Chondrocyte (in vitro differentiated cells): ENCODE measurements around the gene CDH11. TPM values are rescaled to one million over a fixed set of nuclear protein-coding genes. Genes with fewer than 3 reads are reported as not detected.

Source experiments
- DNase-seq: peaks from one replicate; pipeline ENCODE4 v3.0.0; 2021; ENCODE audit warnings: mixed read lengths, low spot score
- H3K27ac Mint-ChIP-seq: one replicate; pipeline ENCODE4 v1.8.0; 2021; ENCODE audit warnings: mild to moderate bottlenecking, moderate library complexity, mixed read lengths; ENCODE audit not compliant: unreplicated experiment
- H3K27me3 Mint-ChIP-seq: 2 replicates; pipeline ENCODE4 v1.8.0; 2021; ENCODE audit warnings: low read depth, mixed read lengths
- H3K36me3 Mint-ChIP-seq: 2 replicates; pipeline ENCODE4 v1.8.0; 2021; ENCODE audit warnings: low read depth, mixed read lengths
- H3K4me1 Mint-ChIP-seq: 2 replicates; pipeline ENCODE4 v1.8.0; 2021; ENCODE audit warnings: low read depth, mild to moderate bottlenecking, mixed read lengths
- H3K4me3 Mint-ChIP-seq: one replicate; pipeline ENCODE4 v1.8.0; 2021; ENCODE audit warnings: mild to moderate bottlenecking, moderate library complexity, mixed read lengths; ENCODE audit not compliant: unreplicated experiment
- H3K9me3 Mint-ChIP-seq: 2 replicates; pipeline ENCODE4 v1.8.0; 2021; ENCODE audit warnings: low read depth, mixed read lengths
- total RNA-seq: library from RNA; stranded (reverse); gene quantifications from 3 replicates; pipeline ENCODE4 v1.2.1, GENCODE V29; 2021
- TF ChIP-seq, protein P1 (sequence below): fragments of 200-600 bp; sonication (generic); IDR thresholded peaks from 2 replicates; pipeline ENCODE4 v1.5.0; 2021; ENCODE audit warnings: antibody characterized with exemption, mild to moderate bottlenecking, moderate library complexity

The CDH11 gene
- total RNA-seq, 1 donor from 2014 or later = 936 TPM

- H3K27ac Mint-ChIP-seq = peak overlapping the region; percentile 96
Measured at GRCh38 chr16:65044873-65045272, 77.0 kb downstream of the CDH11 start.

GRCh38 chr16:65044026-65044425 is 77.8 kb downstream of the CDH11 start:
- Mint-ChIP-seq H3K27me3 (no peaks in the 10 kb centered on the region), H3K4me3 (no peak overlapping the region), H3K4me1 (peaks cover 61% of the 10 kb centered on the region), H3K27ac (peak overlapping the region; percentile 96), H3K36me3 (peaks cover 44% of the 10 kb centered on the region), H3K9me3 (no peaks in the 10 kb centered on the region)
- DNase-seq = no peak
- TF ChIP-seq, protein P1, sequence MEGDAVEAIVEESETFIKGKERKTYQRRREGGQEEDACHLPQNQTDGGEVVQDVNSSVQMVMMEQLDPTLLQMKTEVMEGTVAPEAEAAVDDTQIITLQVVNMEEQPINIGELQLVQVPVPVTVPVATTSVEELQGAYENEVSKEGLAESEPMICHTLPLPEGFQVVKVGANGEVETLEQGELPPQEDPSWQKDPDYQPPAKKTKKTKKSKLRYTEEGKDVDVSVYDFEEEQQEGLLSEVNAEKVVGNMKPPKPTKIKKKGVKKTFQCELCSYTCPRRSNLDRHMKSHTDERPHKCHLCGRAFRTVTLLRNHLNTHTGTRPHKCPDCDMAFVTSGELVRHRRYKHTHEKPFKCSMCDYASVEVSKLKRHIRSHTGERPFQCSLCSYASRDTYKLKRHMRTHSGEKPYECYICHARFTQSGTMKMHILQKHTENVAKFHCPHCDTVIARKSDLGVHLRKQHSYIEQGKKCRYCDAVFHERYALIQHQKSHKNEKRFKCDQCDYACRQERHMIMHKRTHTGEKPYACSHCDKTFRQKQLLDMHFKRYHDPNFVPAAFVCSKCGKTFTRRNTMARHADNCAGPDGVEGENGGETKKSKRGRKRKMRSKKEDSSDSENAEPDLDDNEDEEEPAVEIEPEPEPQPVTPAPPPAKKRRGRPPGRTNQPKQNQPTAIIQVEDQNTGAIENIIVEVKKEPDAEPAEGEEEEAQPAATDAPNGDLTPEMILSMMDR = no peak

More at GRCh38 chr16:65044873-65045272, 77.0 kb downstream of the CDH11 start:
- Mint-ChIP-seq H3K9me3 (no peaks in the 10 kb centered on the region), H3K36me3 (peaks cover 46% of the 10 kb centered on the region), H3K4me1 (peaks cover 61% of the 10 kb centered on the region), H3K4me3 (peak overlapping the region; percentile 15), H3K27me3 (no peaks in the 10 kb centered on the region)
- no peak for DNase-seq
- TF ChIP-seq, protein P1 = no peak

- H3K4me1 Mint-ChIP-seq = peaks cover 68% of the 10 kb centered on the region
- H3K36me3 Mint-ChIP-seq = peaks cover 44% of the 10 kb centered on the region
- peak overlapping the region; percentile 76 for H3K27ac Mint-ChIP-seq
- no peaks in the 10 kb centered on the region for H3K9me3 Mint-ChIP-seq
- TF ChIP-seq, protein P1 = no peak
- no peak for DNase-seq
- no peak overlapping the region for H3K4me3 Mint-ChIP-seq
- no peaks in the 10 kb centered on the region for H3K27me3 Mint-ChIP-seq
Measured at GRCh38 chr16:65042438-65043365, 79.2 kb downstream of the CDH11 start.

- H3K27ac Mint-ChIP-seq = no peak overlapping the region
- no peak overlapping the region for H3K4me3 Mint-ChIP-seq
- H3K36me3 Mint-ChIP-seq = peaks cover 44% of the 10 kb centered on the region
Measured at GRCh38 chr16:65041667-65042066, 80.2 kb downstream of the CDH11 start.

DNA sequence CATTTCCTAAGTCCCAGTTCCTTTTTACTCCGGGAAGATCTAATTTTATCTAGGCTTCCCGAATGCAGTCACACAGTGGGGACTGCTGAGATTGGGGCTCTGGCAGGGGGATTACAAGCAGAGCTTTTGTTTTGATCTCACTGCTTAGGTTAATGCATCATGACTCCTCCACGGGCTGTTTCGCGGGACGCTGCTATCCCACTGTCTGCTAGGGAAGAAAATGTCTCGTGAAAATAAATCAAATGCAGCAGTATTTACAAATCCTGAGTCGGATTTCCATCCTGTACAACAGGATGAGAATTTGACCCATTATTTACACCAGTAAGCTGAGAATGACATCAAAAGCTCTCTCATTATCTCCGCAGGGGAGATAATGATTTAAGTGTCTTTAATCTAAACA is 83.8 kb downstream of the CDH11 start:
- Mint-ChIP-seq H3K36me3 (peaks cover 41% of the 10 kb centered on the region), H3K27ac (peak overlapping the region; percentile 82), H3K27me3 (no peaks in the 10 kb centered on the region), H3K9me3 (no peaks in the 10 kb centered on the region), H3K4me3 (no peak overlapping the region), H3K4me1 (peaks cover 66% of the 10 kb centered on the region)
- TF ChIP-seq, protein P1 = no peak
- DNase-seq = no peak

More at GRCh38 chr16:65041667-65042066, 80.2 kb downstream of the CDH11 start:
- DNase-seq = no peak
- Mint-ChIP-seq H3K4me1 (peaks cover 77% of the 10 kb centered on the region), H3K9me3 (no peaks in the 10 kb centered on the region), H3K27me3 (no peaks in the 10 kb centered on the region)
- TF ChIP-seq, protein P1 = no peak
